A549 (cell line): Measurements from ENCODE around the gene ITGA7.

Source experiments
- CEBPB ChIP-seq, 2 experiments: fragments of >200 bp in 1 of 2; sonication (Bioruptor Twin) in 1 of 2; formaldehyde crosslinking in 1 of 2; IDR thresholded peaks; 2 replicates each; pipeline ENCODE4 v1.6.1; 2012 to 2016
- HDAC2 ChIP-seq: fragments of 200-600 bp; sonication (generic); IDR thresholded peaks from 2 replicates; pipeline ENCODE4 v1.6.1; 2016
- MAFK ChIP-seq: fragments of 450-650 bp; IDR thresholded peaks from 2 replicates; pipeline ENCODE4 v1.6.1; 2014; ENCODE audit not compliant: partially characterized antibody
- POLR2A ChIP-seq: IDR thresholded peaks from 2 replicates; pipeline ENCODE4 v1.6.1; 2012; ENCODE audit warnings: mild to moderate bottlenecking, low read length
- TF ChIP-seq, protein P1 (sequence below): fragments of >200 bp; sonication (Bioruptor Twin); formaldehyde crosslinking; IDR thresholded peaks from 3 replicates; pipeline ENCODE4 v1.5.1; 2016
- TF ChIP-seq, protein P2 (sequence below): IDR thresholded peaks from 2 replicates; pipeline ENCODE4 v1.6.1; 2012; ENCODE audit warnings: low read depth, borderline replicate concordance
- TF ChIP-seq, protein P3 (sequence below): fragments of 250-450 bp; sonication (Bioruptor Pico); IDR thresholded peaks from 2 replicates; pipeline ENCODE4 v1.5.0; 2021; ENCODE audit warnings: mild to moderate bottlenecking, moderate library complexity, borderline replicate concordance
- TF ChIP-seq, protein P4 (sequence below): IDR thresholded peaks from 2 replicates; pipeline ENCODE4 v1.6.1; 2012

DNA sequence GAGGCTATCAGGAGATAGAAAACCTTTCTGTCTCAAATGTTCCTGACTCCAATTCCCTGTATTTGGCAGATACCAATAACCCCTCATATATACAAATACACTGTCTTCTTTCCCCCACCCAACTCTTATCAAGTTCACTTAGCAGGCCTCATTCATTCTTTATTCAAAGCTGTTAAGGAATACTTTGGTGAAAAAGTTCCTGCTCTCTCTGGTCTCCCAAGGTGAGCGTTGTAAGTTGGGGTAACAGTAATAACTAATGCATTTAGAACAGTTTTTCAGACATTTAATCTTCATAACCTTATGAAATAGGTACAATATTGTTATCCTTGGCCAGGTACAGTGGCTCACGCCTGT, 31.3 kb upstream of the ITGA7 start:
- TF ChIP-seq, protein P1, sequence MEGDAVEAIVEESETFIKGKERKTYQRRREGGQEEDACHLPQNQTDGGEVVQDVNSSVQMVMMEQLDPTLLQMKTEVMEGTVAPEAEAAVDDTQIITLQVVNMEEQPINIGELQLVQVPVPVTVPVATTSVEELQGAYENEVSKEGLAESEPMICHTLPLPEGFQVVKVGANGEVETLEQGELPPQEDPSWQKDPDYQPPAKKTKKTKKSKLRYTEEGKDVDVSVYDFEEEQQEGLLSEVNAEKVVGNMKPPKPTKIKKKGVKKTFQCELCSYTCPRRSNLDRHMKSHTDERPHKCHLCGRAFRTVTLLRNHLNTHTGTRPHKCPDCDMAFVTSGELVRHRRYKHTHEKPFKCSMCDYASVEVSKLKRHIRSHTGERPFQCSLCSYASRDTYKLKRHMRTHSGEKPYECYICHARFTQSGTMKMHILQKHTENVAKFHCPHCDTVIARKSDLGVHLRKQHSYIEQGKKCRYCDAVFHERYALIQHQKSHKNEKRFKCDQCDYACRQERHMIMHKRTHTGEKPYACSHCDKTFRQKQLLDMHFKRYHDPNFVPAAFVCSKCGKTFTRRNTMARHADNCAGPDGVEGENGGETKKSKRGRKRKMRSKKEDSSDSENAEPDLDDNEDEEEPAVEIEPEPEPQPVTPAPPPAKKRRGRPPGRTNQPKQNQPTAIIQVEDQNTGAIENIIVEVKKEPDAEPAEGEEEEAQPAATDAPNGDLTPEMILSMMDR: no peak; the same call in 2 of the 3 replicates
- TF ChIP-seq, protein P2, sequence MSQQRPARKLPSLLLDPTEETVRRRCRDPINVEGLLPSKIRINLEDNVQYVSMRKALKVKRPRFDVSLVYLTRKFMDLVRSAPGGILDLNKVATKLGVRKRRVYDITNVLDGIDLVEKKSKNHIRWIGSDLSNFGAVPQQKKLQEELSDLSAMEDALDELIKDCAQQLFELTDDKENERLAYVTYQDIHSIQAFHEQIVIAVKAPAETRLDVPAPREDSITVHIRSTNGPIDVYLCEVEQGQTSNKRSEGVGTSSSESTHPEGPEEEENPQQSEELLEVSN: no peak
- no peak for TF ChIP-seq POLR2A
- TF ChIP-seq MAFK: no peak
- no peak for TF ChIP-seq CEBPB (IDR thresholded peaks at IDR 0.05)
- TF ChIP-seq, protein P3, sequence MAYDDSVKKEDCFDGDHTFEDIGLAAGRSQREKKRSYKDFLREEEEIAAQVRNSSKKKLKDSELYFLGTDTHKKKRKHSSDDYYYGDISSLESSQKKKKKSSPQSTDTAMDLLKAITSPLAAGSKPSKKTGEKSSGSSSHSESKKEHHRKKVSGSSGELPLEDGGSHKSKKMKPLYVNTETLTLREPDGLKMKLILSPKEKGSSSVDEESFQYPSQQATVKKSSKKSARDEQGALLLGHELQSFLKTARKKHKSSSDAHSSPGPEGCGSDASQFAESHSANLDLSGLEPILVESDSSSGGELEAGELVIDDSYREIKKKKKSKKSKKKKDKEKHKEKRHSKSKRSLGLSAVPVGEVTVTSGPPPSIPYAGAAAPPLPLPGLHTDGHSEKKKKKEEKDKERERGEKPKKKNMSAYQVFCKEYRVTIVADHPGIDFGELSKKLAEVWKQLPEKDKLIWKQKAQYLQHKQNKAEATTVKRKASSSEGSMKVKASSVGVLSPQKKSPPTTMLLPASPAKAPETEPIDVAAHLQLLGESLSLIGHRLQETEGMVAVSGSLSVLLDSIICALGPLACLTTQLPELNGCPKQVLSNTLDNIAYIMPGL: no peak
- no peak for TF ChIP-seq HDAC2
- TF ChIP-seq, protein P4, sequence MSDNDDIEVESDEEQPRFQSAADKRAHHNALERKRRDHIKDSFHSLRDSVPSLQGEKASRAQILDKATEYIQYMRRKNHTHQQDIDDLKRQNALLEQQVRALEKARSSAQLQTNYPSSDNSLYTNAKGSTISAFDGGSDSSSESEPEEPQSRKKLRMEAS: no peak
